GOT3 (cell line): Measurements from ENCODE around the gene GATA6.

ENCODE experiments used
- DNase-seq: peaks from one replicate; lab custom pipeline; 2025; ENCODE audit warnings: mixed read lengths; lab: John Stamatoyannopoulos, UW

Gene GATA6

DNA sequence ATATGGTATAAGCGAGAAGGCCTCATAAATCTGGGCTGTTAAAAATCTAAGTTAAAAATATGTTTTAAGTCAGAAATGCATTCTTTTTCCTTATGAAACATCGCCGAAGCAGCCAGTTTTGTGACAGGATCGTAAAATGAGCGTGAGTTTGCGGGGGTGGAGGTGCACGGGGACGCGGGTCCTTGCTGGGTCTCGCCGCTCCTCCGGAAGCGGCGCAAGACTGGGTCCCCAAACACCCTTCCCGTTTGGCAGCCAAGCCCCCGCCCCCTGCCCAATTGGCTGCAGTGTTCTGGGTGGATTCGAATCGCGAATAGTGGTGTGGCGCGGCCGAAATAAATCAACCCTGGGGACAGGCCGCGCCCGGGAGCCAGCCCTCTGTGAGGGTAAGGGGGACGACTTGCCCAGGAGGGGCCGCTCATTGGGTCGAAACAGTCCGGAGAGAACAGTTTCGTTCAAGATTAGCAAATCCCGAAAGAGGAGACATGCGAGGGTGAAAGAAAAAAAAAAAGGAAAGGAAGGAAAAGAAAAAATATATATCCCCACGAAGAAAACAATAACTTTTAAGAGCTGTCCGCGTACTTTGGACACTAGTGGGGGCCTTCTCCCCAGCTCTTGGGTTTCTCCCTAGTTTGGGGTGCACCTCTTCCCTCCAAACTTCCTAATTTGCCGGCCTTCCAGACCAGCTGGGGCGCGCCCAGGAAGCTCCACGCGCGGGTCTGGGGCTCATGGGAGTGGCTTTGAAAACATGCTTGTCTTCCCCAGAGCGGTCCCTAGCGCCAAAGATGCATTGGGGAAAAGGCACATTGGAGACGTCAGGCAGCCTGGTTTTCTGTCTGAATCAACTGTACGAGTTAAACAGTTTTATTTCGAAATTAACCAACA, 3.1 kb upstream of the GATA6 start:
- DNase-seq: no peak

- DNase-seq: no peak
Observed at GRCh38 chr18:22167091-22167470, 2.3 kb upstream of the GATA6 start.

DNA sequence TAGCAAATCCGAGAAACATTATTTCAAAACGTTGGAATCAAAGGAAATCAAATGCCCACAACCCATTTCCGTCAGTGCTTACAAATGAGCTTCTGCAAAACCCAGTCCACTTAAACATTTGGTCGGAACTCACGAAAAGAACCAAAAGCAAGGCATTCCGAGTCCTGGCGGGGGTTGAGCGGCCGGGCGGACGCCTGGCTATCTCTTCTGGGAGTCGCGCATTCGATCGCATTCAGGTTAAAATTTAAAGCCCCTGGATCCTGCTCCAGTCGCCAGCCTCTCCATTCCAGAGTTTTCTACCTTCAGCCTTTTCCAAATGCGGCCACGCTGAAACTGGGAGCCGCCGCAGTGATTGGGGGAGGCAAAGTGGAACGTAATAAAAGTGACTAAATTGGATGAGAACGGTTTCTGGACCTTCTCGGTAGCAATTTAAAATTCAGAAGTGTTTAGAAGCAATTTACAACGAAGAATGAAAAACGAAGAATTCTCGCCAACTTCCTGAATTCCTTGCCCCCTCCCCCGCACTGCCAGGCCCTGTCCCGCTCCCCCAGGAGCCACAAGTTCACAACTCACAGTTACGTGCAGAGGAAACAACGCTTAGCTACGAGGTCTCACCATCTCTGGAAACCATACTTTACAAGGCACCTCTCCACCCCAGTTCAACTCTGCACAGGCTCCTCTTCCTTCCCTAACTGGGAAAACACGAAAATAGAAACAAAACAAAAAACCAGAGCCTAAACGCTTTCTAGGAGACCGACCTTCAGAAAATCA, 1.7 kb upstream of the GATA6 start:
- DNase-seq: no peak

GRCh38 chr18:22168360-22168921, 948 bp upstream of the GATA6 start:
- no peak for DNase-seq

DNA sequence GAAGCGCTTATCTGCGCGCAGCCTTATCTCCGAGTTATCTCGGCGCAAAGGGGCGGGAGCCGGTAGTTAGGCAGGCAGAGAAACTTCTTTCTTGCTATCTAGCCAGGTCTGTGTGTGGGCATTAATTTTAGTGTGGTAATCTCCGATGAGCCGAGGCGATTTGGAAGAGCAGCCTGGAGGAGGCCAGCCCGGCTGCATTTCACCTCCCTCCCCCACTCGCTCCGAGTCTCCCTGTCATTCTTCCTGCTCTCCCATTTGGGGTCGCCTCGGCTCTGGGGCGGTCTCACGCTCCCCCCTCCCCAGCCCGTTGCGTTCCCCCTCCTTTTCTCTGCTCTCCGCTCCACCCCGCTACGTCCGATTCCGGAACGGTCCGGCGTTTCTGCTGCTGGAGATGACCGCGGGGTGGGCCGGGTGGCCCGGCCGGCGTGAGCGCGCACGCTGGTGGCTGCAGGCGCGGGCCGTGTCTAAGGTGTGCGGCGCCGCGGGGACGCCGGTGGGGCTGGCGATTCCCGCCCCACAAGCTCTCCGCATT, 566 bp downstream of the GATA6 start:
- no peak for DNase-seq

GRCh38 chr18:22170421-22171257, 1.2 kb downstream of the GATA6 start:
- DNase-seq: peak; percentile 7

- DNase-seq: no peak
Observed at GRCh38 chr18:22171258-22172119, 2.1 kb downstream of the GATA6 start.

GRCh38 chr18:22172120-22172582, 2.8 kb downstream of the GATA6 start:
- no peak for DNase-seq

GRCh38 chr18:22172594-22173049, 3.2 kb downstream of the GATA6 start:
- no peak for DNase-seq

GRCh38 chr18:22173221-22173927, 4.0 kb downstream of the GATA6 start:
- DNase-seq: no peak

- DNase-seq: no peak
Observed at GRCh38 chr18:22173928-22174301, 4.5 kb downstream of the GATA6 start.

GRCh38 chr18:22174341-22175145, 5.2 kb downstream of the GATA6 start:
- DNase-seq: no peak

GRCh38 chr18:22175346-22175745, 6.0 kb downstream of the GATA6 start:
- no peak for DNase-seq

DNA sequence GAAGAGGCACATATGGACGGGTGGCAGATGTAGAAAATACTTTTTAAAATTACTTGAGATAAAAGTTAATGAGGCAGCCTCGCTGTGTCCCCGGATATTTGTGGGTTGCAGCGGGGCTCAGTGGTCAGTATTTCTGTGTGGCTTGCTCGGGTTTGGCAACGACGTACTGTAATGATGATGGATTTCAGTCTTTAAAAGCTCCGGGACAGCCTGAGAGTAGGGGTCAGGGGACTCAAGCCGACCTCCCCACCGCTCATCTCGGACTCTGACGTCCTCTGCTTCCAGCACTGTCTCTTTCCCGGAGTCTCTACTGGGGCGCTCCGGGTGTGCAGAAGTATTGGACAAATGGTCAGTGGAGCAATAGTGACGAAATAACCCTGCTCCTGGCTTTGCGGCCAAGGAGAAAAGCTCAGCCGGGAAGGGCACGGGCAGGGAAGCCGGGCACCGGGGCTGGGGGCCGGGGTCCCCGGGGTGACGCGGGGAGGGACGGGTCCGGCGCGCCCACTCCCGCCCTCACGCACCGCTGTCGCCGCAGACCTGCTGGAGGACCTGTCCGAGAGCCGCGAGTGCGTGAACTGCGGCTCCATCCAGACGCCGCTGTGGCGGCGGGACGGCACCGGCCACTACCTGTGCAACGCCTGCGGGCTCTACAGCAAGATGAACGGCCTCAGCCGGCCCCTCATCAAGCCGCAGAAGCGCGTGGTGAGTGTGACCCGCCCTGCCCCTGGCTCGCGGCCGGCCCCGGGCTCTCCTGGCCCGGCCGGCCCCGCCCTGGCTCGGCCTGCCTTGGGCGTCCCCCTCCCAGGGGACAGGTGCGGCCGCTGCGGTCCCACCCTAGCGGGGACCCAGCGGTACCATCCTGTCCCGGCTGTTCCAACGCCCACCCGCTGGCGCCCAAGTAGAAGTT, 7.3 kb downstream of the GATA6 start:
- DNase-seq: no peak

DNA sequence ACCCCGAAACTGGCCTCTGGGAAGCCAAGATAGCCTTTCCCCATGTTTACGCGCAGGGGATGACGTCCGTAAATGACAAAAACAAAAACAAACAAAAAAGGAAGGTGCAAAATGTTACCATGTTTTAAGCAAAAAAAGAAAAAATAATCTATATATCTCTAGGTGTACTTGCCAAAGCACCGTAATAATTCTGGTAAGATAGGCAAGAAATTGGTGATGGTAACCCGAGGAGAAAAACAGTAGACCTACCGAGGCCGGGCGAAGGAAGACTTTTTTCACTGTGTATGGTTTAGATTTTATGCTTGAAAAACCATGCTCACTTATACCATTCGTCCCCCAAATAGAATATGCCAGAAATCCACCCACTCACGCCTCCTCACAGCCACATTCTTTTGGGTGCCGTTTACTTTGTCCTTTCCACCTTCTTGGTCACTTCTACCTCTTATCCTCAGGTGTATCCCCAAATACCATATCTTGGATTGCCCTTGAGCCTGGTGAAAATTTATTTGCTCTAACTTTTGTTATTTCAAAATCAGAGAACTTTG, 8.0 kb downstream of the GATA6 start:
- no peak for DNase-seq

GRCh38 chr18:22179174-22179573, 9.8 kb downstream of the GATA6 start:
- DNase-seq: no peak

DNA sequence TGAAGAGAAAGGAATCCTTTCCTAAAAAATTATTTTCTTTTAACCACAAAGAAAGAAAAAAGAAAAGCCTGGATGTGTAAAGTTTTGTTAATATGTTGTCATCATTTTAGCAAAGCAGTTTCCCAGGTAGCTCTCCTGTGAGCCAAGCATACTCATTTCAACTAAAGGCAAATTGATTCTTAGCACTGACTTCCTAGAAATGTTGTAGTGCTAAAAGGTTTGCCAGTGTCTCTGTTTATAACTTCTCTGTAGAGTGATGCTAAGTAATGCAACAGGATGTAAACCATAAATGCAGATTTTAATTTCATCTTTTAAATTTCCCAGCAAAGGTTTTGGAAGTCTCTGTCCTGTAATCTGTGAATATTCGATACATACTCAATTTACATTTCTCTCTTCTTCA, 10.2 kb downstream of the GATA6 start:
- DNase-seq: no peak

DNA sequence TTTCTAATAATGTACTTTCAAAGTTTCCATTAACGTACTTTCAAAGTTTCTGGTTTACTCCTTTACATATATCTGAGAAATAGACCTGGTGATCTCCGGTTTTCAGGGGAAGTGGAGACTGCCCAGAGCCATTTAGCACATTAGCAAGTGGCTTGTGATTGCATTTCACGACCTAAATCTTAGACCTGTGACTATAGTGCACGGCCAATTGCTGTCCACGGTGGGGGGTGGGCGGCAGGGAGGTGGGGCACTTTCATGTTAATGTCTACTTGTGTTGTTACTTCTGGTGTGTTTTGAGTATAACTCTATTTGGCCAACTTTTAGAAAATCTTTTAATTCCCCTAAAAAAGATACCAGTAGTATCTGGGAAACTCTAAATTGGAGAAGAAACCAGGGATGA, 11.3 kb downstream of the GATA6 start:
- no peak for DNase-seq
